Lower leg skin (tissue), 4 donors: ENCODE data around the gene CARD8. TPM values are rescaled to one million over a fixed set of nuclear protein-coding genes. Genes with fewer than 3 reads are reported as not detected.
"Not testable (repeated sequence)": the region's sequence is repeated elsewhere in the genome, so short reads cannot be mapped to it uniquely, and the experiment has no call there.

Experiments used
- DNase-seq, 2 donors: peaks; one replicate each; pipeline ENCODE4 v3.0.0-alpha.2; 2019; ENCODE audit warnings: low spot score in 2 of 2
- H3K4me3 ChIP-seq: fragments of 200-600 bp; sonication (generic); 2 replicates; pipeline ENCODE4 v1.5.1; 2017; ENCODE audit warnings: mild to moderate bottlenecking, low read depth; ENCODE audit not compliant: poor library complexity, severe bottlenecking
- CTCF ChIP-seq, 3 donors: fragments of 450-650 bp; IDR thresholded peaks; one replicate each; pipeline ENCODE4 v1.5.1; 2016; ENCODE audit warnings: antibody characterized with exemption in 3 of 3, mild to moderate bottlenecking in 3 of 3, moderate library complexity in 2 of 3
- POLR2A ChIP-seq, 2 donors: fragments of 450-650 bp; IDR thresholded peaks; one replicate each; pipeline ENCODE4 v1.6.1; 2016 to 2017; ENCODE audit warnings: antibody characterized with exemption in 2 of 2, mild to moderate bottlenecking in 1 of 2, moderate library complexity in 1 of 2
- WGBS, 2 donors: methylation state at CpG; one replicate each; pipeline ENCODE4 v1.1.5; 2018; 5-methylcytosine and 5-hydroxymethylcytosine counted together
- intact Hi-C: fragments of 100-400 bp; cut with DNase I; formaldehyde crosslinking; loops from one replicate; pipeline ENCODE4 v1.15.0; 2023; ENCODE audit warnings: low total_unique reads
- total RNA-seq, 4 donors: library from RNA; depleted of rRNA; stranded (reverse); fragments of >200 nt; gene quantifications; one replicate each; pipeline ENCODE4 v1.1.0, GENCODE V29; 2016

Gene CARD8
- total RNA-seq, 4 donors from 2014 or later = 9.3 to 14.1 (median 11.1) TPM

GRCh38 chr19:48297975-48298374 is 42.3 kb upstream of the CARD8 start:
- intact Hi-C loops = no loop called here
- WGBS, 2 donors = 96 to 97% methylated on average over 10 to 16 of the region's 16 CpGs
- TF ChIP-seq CTCF (IDR thresholded peaks at IDR 0.05) (no peak), POLR2A (IDR thresholded peaks at IDR 0.05) (no peak)
- DNase-seq = no peak
- H3K4me3 ChIP-seq = no peak overlapping the region

- intact Hi-C loops = no loop called here
- no peak for DNase-seq
- no peak overlapping the region for H3K4me3 ChIP-seq
- TF ChIP-seq POLR2A (IDR thresholded peaks at IDR 0.05) = no peak
- no peak for TF ChIP-seq CTCF (IDR thresholded peaks at IDR 0.05)
- WGBS, 2 donors = 83 to 86% methylated on average over 29 of the region's 42 CpGs
These were observed 41.4 kb upstream of the CARD8 start for GRCh38 chr19:48296963-48297734.

GRCh38 chr19:48295458-48295857 is 39.7 kb upstream of the CARD8 start:
- WGBS, 2 donors = 60 to 72% methylated on average over 10 of the region's 10 CpGs
- no peak overlapping the region for H3K4me3 ChIP-seq
- TF ChIP-seq POLR2A (IDR thresholded peaks at IDR 0.05) = no peak
- TF ChIP-seq CTCF (IDR thresholded peaks at IDR 0.05) = no peak
- intact Hi-C loops = no loop called here
- DNase-seq = no peak

- 65 to 66% methylated on average over 4 of the region's 4 CpGs for WGBS, 2 donors
- intact Hi-C loops = no loop called here
- no peak overlapping the region for H3K4me3 ChIP-seq
- TF ChIP-seq POLR2A (IDR thresholded peaks at IDR 0.05) = no peak
- TF ChIP-seq CTCF (IDR thresholded peaks at IDR 0.05) = no peak
- no peak for DNase-seq
These were observed 37.1 kb upstream of the CARD8 start for GRCh38 chr19:48292798-48293197.

- H3K4me3 ChIP-seq, DNase-seq, intact Hi-C loops: not testable (repeated sequence)
- 16 to 24% methylated on average over 11 of the region's 11 CpGs for WGBS, 2 donors
These were observed 35.7 kb upstream of the CARD8 start for GRCh38 chr19:48291489-48291815.

GRCh38 chr19:48290771-48291488 is 35.2 kb upstream of the CARD8 start:
- intact Hi-C loops = no loop called here

More at GRCh38 chr19:48290771-48291488, 35.2 kb upstream of the CARD8 start:
- WGBS, 2 donors = 0 to 1% methylated on average over 26 to 41 of the region's 45 CpGs
- peak; percentile 70 to 96 for DNase-seq
- TF ChIP-seq POLR2A (IDR thresholded peaks at IDR 0.05) = no peak
- TF ChIP-seq CTCF (IDR thresholded peaks at IDR 0.05) = peak in 1 of 3 donors; percentile 70
- H3K4me3 ChIP-seq = no peak overlapping the region
